Prostate gland (tissue), 2 donors: ENCODE measurements around the gene CROCC. TPM values are rescaled to one million over a fixed set of nuclear protein-coding genes. Genes with fewer than 3 reads are reported as not detected.
"Not testable (repeated sequence)": the region's sequence is repeated elsewhere in the genome, so short reads cannot be mapped to it uniquely, and the experiment has no call there.

Experiments used
- DNase-seq: peaks from one replicate; pipeline ENCODE4 v3.0.0-alpha.2; 2019; ENCODE audit warnings: low spot score
- H3K27ac ChIP-seq, 2 donors: fragments of 200-600 bp; sonication (generic); 2 replicates each; pipeline ENCODE4 v1.5.1; 2017 to 2019
- H3K27me3 ChIP-seq: fragments of 200-600 bp; sonication (generic); replicated peaks from 2 replicates; pipeline ENCODE4 v1.5.1; 2019; ENCODE audit not compliant: insufficient read depth
- H3K36me3 ChIP-seq, 2 donors: fragments of 200-600 bp; sonication (generic); 1 replicate in 1 of 2; 2 replicates in 1 of 2; pipeline versions ENCODE4 v1.5.1 to v1.8.1; 2017 to 2019
- H3K4me1 ChIP-seq: fragments of 200-600 bp; sonication (generic); replicated peaks from 2 replicates; pipeline ENCODE4 v1.5.1; 2019
- H3K4me3 ChIP-seq, 2 donors: fragments of 200-600 bp; sonication (generic); 2 replicates each; pipeline ENCODE4 v1.5.1; 2017 to 2019
- H3K9me3 ChIP-seq: fragments of 200-600 bp; sonication (generic); 2 replicates; pipeline ENCODE4 v1.5.1; 2017
- CTCF ChIP-seq, 4 experiments: fragments of 200-600 bp in 2 of 4; fragments of 450-650 bp in 2 of 4; sonication (generic) in 2 of 4; IDR thresholded peaks; 1 replicate in 3 of 4; 2 replicates in 1 of 4; pipeline ENCODE4 v1.5.1; 2016 to 2019; ENCODE audit warnings: antibody characterized with exemption in 4 of 4, mild to moderate bottlenecking in 2 of 4, moderate library complexity in 2 of 4
- POLR2A ChIP-seq: fragments of 450-650 bp; IDR thresholded peaks from one replicate; pipeline ENCODE4 v1.6.1; 2016; ENCODE audit warnings: antibody characterized with exemption, mild to moderate bottlenecking
- POLR2AphosphoS5 ChIP-seq: sonication (generic); formaldehyde crosslinking; IDR thresholded peaks from one replicate; pipeline ENCODE4 v1.6.1; 2017; ENCODE audit warnings: antibody characterized with exemption
- WGBS: methylation state at CpG from one replicate; pipeline ENCODE4 v1.1.5; 2018; 5-methylcytosine and 5-hydroxymethylcytosine counted together
- intact Hi-C: fragments of 100-400 bp; cut with DNase I; formaldehyde crosslinking; loops from one replicate; pipeline ENCODE4 v1.14.2; 2022
- total RNA-seq, 2 donors: library from RNA; depleted of rRNA; stranded (reverse); fragments of >200 nt; gene quantifications; one replicate each; pipeline ENCODE4 v1.1.0, GENCODE V29; 2016

CROCC gene
- total RNA-seq, 2 donors from 2014 or later = 19.6 to 68.7 TPM

GRCh38 chr1:16918371-16918770 lies 3.4 kb upstream of the CROCC start:
- DNase-seq = no peak
- TF ChIP-seq POLR2AphosphoS5 (no peak), POLR2A (no peak), CTCF (IDR thresholded peaks at IDR 0.05) (no peak)
- Histone ChIP-seq H3K4me1 (peaks cover 4% of the 10 kb centered on the region), H3K27me3 (no peaks in the 10 kb centered on the region), H3K27ac (no peak overlapping the region), H3K9me3 (no peaks in the 10 kb centered on the region), H3K36me3 (no peaks in the 10 kb centered on the region), H3K4me3 (no peak overlapping the region)
- 70% methylated on average over 3 of the region's 3 CpGs for WGBS
- intact Hi-C loops = no loop called here

GRCh38 chr1:16918936-16919665 lies 2.6 kb upstream of the CROCC start:
- intact Hi-C loops, H3K4me1 ChIP-seq, DNase-seq, H3K27ac ChIP-seq, H3K36me3 ChIP-seq, H3K4me3 ChIP-seq, H3K27me3 ChIP-seq, H3K9me3 ChIP-seq: not testable (repeated sequence)
- WGBS = 86% methylated on average over 15 of the region's 15 CpGs

- no peaks in the 10 kb centered on the region for H3K4me1 ChIP-seq
- no peak for DNase-seq
- no peaks in the 10 kb centered on the region for H3K9me3 ChIP-seq
- no peak overlapping the region for H3K4me3 ChIP-seq
- no peak for TF ChIP-seq POLR2AphosphoS5
- intact Hi-C loops = no loop called here
- no peaks in the 10 kb centered on the region for H3K27me3 ChIP-seq
- 87% methylated on average over 10 of the region's 10 CpGs for WGBS
- no peaks in the 10 kb centered on the region for H3K36me3 ChIP-seq
- no peak overlapping the region for H3K27ac ChIP-seq
These were observed 780 bp upstream of the CROCC start for GRCh38 chr1:16920951-16921350.

GRCh38 chr1:16922466-16922865 lies 735 bp downstream of the CROCC start:
- no peaks in the 10 kb centered on the region for H3K27me3 ChIP-seq
- WGBS = 93% methylated on average over 10 of the region's 10 CpGs
- intact Hi-C loops = no loop called here

GRCh38 chr1:16922885-16923431 lies 1.2 kb downstream of the CROCC start:
- no peaks in the 10 kb centered on the region for H3K27me3 ChIP-seq
- H3K27ac ChIP-seq = no peak overlapping the region
- no peak overlapping the region for H3K4me3 ChIP-seq
- no peaks in the 10 kb centered on the region for H3K36me3 ChIP-seq
- no peaks in the 10 kb centered on the region for H3K4me1 ChIP-seq
- 85% methylated on average over 18 of the region's 18 CpGs for WGBS
- H3K9me3 ChIP-seq = no peaks in the 10 kb centered on the region
- DNase-seq = no peak
- intact Hi-C loops = no loop called here
- no peak for TF ChIP-seq POLR2AphosphoS5
- TF ChIP-seq CTCF (IDR thresholded peaks at IDR 0.05) = no peak
- no peak for TF ChIP-seq POLR2A

More at GRCh38 chr1:16922466-16922865, 735 bp downstream of the CROCC start:
- no peak for DNase-seq
- Histone ChIP-seq H3K9me3 (no peaks in the 10 kb centered on the region), H3K36me3 (no peaks in the 10 kb centered on the region), H3K4me3 (no peak overlapping the region), H3K4me1 (no peaks in the 10 kb centered on the region), H3K27ac (no peak overlapping the region)
- TF ChIP-seq CTCF (IDR thresholded peaks at IDR 0.05) = no peak
- no peak for TF ChIP-seq POLR2A
- TF ChIP-seq POLR2AphosphoS5 = no peak
